HepG2 (cell line): Measurements from ENCODE around the gene GLIS2. TPM values are rescaled to one million over a fixed set of nuclear protein-coding genes. Genes with fewer than 3 reads are reported as not detected.

Source experiments
- ATAC-seq: fragments of 200-7000 bp; cut with Tn5 transposase; 3 replicates; pipeline ENCODE4 v1.9.1; 2020; ENCODE audit warnings: mild to moderate bottlenecking, moderate library complexity
- BruUV-seq: library from RNA; stranded (reverse); fragments of 400-500 nt; replicated peaks from 2 replicates; lab custom pipeline; 2021; lab: Mats Ljungman, UMichigan
- CTCF ChIA-PET: fragments of 300-600 bp; formaldehyde crosslinking; extraction: SDS; loops from one replicate; lab custom pipeline; 2021; ENCODE audit warnings: low total read pairs, inconsistent platforms, low intra/inter-chr PET ratio; lab: Yijun Ruan, JAX
- POLR2A ChIA-PET: fragments of 350-600 bp; sonication (Branson Sonifier 250); formaldehyde crosslinking; loops from one replicate; lab custom pipeline; 2020; ENCODE audit warnings: antibody characterized with exemption, inconsistent platforms; lab: Yijun Ruan, JAX
- DNase-seq: peaks from one replicate; pipeline ENCODE4 v3.0.0-alpha.2; 2015; ENCODE audit warnings: low spot score
- FAIRE-seq: peaks from 3 replicates; lab custom pipeline; 2011; peaks lifted over from hg19 to GRCh38; lab: Jason Lieb, UNC
- H2AFZ ChIP-seq: one replicate; pipeline ENCODE4 v1.6.1; 2011; ENCODE audit warnings: low read length, inconsistent platforms
- H3K27ac ChIP-seq: fragments of 300-600 bp; 3 replicates; pipeline ENCODE4 v1.8.0; 2011; ENCODE audit warnings: mixed run types, mild to moderate bottlenecking, mixed read lengths, low read length, inconsistent platforms; ENCODE audit not compliant: insufficient read depth; ENCODE audit errors: extremely low read length
- H3K27me3 ChIP-seq, 2 experiments: fragments of 200-600 bp in 1 of 2; 2 replicates in 1 of 2; 3 replicates in 1 of 2; pipeline versions ENCODE4 v1.6.0 to v1.8.0; 2011; ENCODE audit warnings: low read length in 2 of 2, mild to moderate bottlenecking in 2 of 2, moderate library complexity in 2 of 2, inconsistent platforms in 1 of 2; ENCODE audit not compliant: insufficient read depth in 2 of 2, control insufficient read depth in 1 of 2
- H3K36me3 ChIP-seq, 2 experiments: fragments of 200-600 bp in 1 of 2; replicated peaks in 1 of 2; 2 replicates in 1 of 2; 3 replicates in 1 of 2; pipeline versions ENCODE4 v1.5.1 to v1.8.0; 2011; ENCODE audit warnings: low read length in 2 of 2, inconsistent platforms in 1 of 2; ENCODE audit not compliant: insufficient read depth in 2 of 2, control insufficient read depth in 1 of 2
- H3K4me1 ChIP-seq: 2 replicates; pipeline ENCODE4 v1.5.1; 2012; ENCODE audit warnings: low read length, inconsistent platforms; ENCODE audit not compliant: insufficient read depth
- H3K4me2 ChIP-seq: 2 replicates; pipeline ENCODE4 v1.6.0; 2011; ENCODE audit warnings: low read depth, low read length, inconsistent platforms
- H3K4me3 ChIP-seq, 3 experiments: fragments of 200-600 bp in 1 of 3; sonication (generic), shearing (Covaris generic) in 1 of 3; replicated peaks in 1 of 3; 2 replicates each; pipeline ENCODE4 v1.5.1; 2011 to 2016; ENCODE audit warnings: low read length in 3 of 3, inconsistent platforms in 2 of 3, low read depth in 2 of 3, mild to moderate bottlenecking in 2 of 3, control low read depth in 1 of 3, mixed read lengths in 1 of 3; ENCODE audit not compliant: insufficient read depth in 1 of 3
- H3K79me2 ChIP-seq: one replicate; pipeline ENCODE4 v1.6.1; 2011; ENCODE audit warnings: low read length, inconsistent platforms; ENCODE audit not compliant: insufficient read depth
- H3K9ac ChIP-seq: 2 replicates; pipeline ENCODE4 v1.6.0; 2011; ENCODE audit warnings: mild to moderate bottlenecking, low read depth, low read length, inconsistent platforms; ENCODE audit not compliant: insufficient read depth
- H3K9me3 ChIP-seq: 2 replicates; pipeline ENCODE4 v1.5.1; 2012; ENCODE audit warnings: mild to moderate bottlenecking, low read length
- H4K20me1 ChIP-seq: 2 replicates; pipeline ENCODE4 v1.6.0; 2011; ENCODE audit warnings: inconsistent platforms, mild to moderate bottlenecking, low read length, moderate library complexity; ENCODE audit not compliant: insufficient read depth
- DDIT3 ChIP-seq: sonication (generic); formaldehyde crosslinking; IDR thresholded peaks from 2 replicates; pipeline ENCODE4 v1.4.0; 2020; ENCODE audit warnings: mild to moderate bottlenecking, missing genetic modification reagents
- JUNB ChIP-seq: sonication (generic); formaldehyde crosslinking; IDR thresholded peaks from 2 replicates; pipeline ENCODE4 v1.8.0; 2022; ENCODE audit warnings: missing genetic modification reagents, mild to moderate bottlenecking, borderline replicate concordance
- NBN ChIP-seq: fragments of 450-650 bp; conservative IDR thresholded peaks from 2 replicates; pipeline ENCODE4 v1.6.1; 2017
- SKIL ChIP-seq: sonication (generic); formaldehyde crosslinking; IDR thresholded peaks from 2 replicates; pipeline ENCODE4 v1.8.0; 2022; ENCODE audit warnings: missing genetic modification reagents, mild to moderate bottlenecking, moderate library complexity, borderline replicate concordance
- SOX5 ChIP-seq: IDR thresholded peaks from 2 replicates; pipeline ENCODE4 v1.6.1; 2016; ENCODE audit warnings: borderline replicate concordance
- TBL1XR1 ChIP-seq: fragments of 150-350 bp; IDR thresholded peaks from 2 replicates; pipeline ENCODE4 v1.6.1; 2014; ENCODE audit warnings: borderline replicate concordance, low read length; ENCODE audit not compliant: partially characterized antibody
- UBTF ChIP-seq: sonication (generic); formaldehyde crosslinking; IDR thresholded peaks from 2 replicates; pipeline ENCODE4 v1.4.0; 2020; ENCODE audit warnings: mild to moderate bottlenecking, missing genetic modification reagents
- ZBTB14 ChIP-seq: sonication (generic); formaldehyde crosslinking; IDR thresholded peaks from 2 replicates; pipeline ENCODE4 v1.4.0; 2020; ENCODE audit warnings: missing genetic modification reagents
- ZEB1 ChIP-seq: IDR thresholded peaks from 2 replicates; pipeline ENCODE4 v1.6.1; 2012; ENCODE audit warnings: mild to moderate bottlenecking, low read depth, inconsistent platforms; ENCODE audit not compliant: insufficient replicate concordance
- ZFP1 ChIP-seq: IDR thresholded peaks from 2 replicates; pipeline ENCODE4 v1.6.1; 2016
- ZNF138 ChIP-seq: sonication (generic); formaldehyde crosslinking; IDR thresholded peaks from 2 replicates; pipeline ENCODE4 v1.5.0; 2020; ENCODE audit warnings: mild to moderate bottlenecking, low read depth, missing genetic modification reagents
- ZNF678 ChIP-seq: sonication (generic); formaldehyde crosslinking; IDR thresholded peaks from 2 replicates; pipeline ENCODE4 v1.4.0; 2020; ENCODE audit warnings: mild to moderate bottlenecking, missing genetic modification reagents
- ZNF776 ChIP-seq: sonication (generic); formaldehyde crosslinking; IDR thresholded peaks from 2 replicates; pipeline ENCODE4 v1.4.0; 2020; ENCODE audit warnings: mild to moderate bottlenecking, missing genetic modification reagents
- ZSCAN29 ChIP-seq: sonication (generic); formaldehyde crosslinking; conservative IDR thresholded peaks from 2 replicates; pipeline ENCODE4 v1.4.0; 2020; ENCODE audit warnings: mild to moderate bottlenecking, missing genetic modification reagents
- WGBS: methylation state at CpG from one replicate; pipeline ENCODE4 v1.1.6; 2017; ENCODE audit warnings: low lambda C conversion rate; 5-methylcytosine and 5-hydroxymethylcytosine counted together
- in situ Hi-C: cut with HindIII; loops from 2 replicates; pipeline ENCODE4 v1.10.0; 2017; ENCODE audit warnings: low pct_unique_long_range_greater_than_20kb; ENCODE audit not compliant: extremely low pct_ligation_motif_present
- intact Hi-C: fragments of 100-400 bp; cut with micrococcal nuclease; formaldehyde crosslinking; loops from one replicate; pipeline ENCODE4 v1.10.0; 2022; ENCODE audit not compliant: unreplicated experiment
- polyA plus RNA-seq, 8 experiments: library from polyadenylated mRNA; depleted of rRNA in 3 of 8; stranded (reverse) in 7 of 8; unstranded in 1 of 8; fragments of >200 nt; fragmentation: Illumina TruSeq in 4 of 8; extraction: Trizol in 4 of 8; gene quantifications; 2 replicates each; pipeline versions ENCODE4 v1.2.1 to v1.2.3, GENCODE V29; 2011 to 2016; ENCODE audit warnings: low read depth in 4 of 8, missing spikeins in 1 of 8, mixed read lengths in 1 of 8; ENCODE audit not compliant: insufficient read depth in 1 of 8
- total RNA-seq, 5 experiments: library from RNA; depleted of rRNA; stranded (reverse); fragments of >200 nt; fragmentation: Illumina TruSeq; extraction: Trizol; gene quantifications; 2 replicates each; pipeline ENCODE4 v1.2.3, GENCODE V29; 2016; ENCODE audit warnings: low read depth in 1 of 5

The GLIS2 gene
- total and polyA plus RNA-seq, 2 of the 13 experiments (the other 11 are each of a cell fraction or from before 2014, with no cell fraction given): 0.28 to 0.29 TPM

GRCh38 chr16:4301177-4301576 is 14.7 kb upstream of the GLIS2 start:
- Histone ChIP-seq H3K4me3 (no peak overlapping the region), H4K20me1 (no peaks in the 10 kb centered on the region), H3K36me3 (no peaks in the 10 kb centered on the region), H3K27me3 (peaks cover 2 to 10% of the 10 kb centered on the region in 2 experiments; a peak in 2 of 5 replicates), H3K4me1 (peaks cover 17% of the 10 kb centered on the region), H3K9me3 (no peaks in the 10 kb centered on the region), H3K9ac (no peak overlapping the region), H3K27ac (no peak overlapping the region), H3K4me2 (no peak overlapping the region), H3K79me2 (no peaks in the 10 kb centered on the region), H2AFZ (no peak overlapping the region)
- ATAC-seq (no peak), DNase-seq (no peak), FAIRE-seq (no peak)
- in situ Hi-C loops (no loop called here), intact Hi-C loops (no loop called here)
- 89% methylated on average over 4 of the region's 4 CpGs for WGBS
- TF ChIP-seq ZNF138 (CRISPR knock-in tag): no peak
- TF ChIP-seq ZBTB14 (CRISPR knock-in tag): no peak
- TF ChIP-seq DDIT3 (CRISPR knock-in tag): no peak
- POLR2A ChIA-PET: no interaction called here
- BruUV-seq: no TSS peak
- CTCF ChIA-PET: no interaction called here

GRCh38 chr16:4301968-4302367 is 13.9 kb upstream of the GLIS2 start:
- intact Hi-C loops (no loop called here), in situ Hi-C loops (no loop called here)
- H3K9me3 ChIP-seq: no peaks in the 10 kb centered on the region
- WGBS: 81% methylated on average over 6 of the region's 6 CpGs
- H3K27me3 ChIP-seq: peaks cover 2 to 14% of the 10 kb centered on the region in 2 experiments; a peak in 2 of 5 replicates
- H3K36me3 ChIP-seq: no peaks in the 10 kb centered on the region
- H3K4me1 ChIP-seq: peaks cover 25% of the 10 kb centered on the region
- peaks cover 3% of the 10 kb centered on the region for H3K79me2 ChIP-seq
- no peak for ATAC-seq
- no peak overlapping the region for H3K4me3 ChIP-seq
- H2AFZ ChIP-seq: no peak overlapping the region
- no peak for FAIRE-seq
- no peaks in the 10 kb centered on the region for H4K20me1 ChIP-seq
- no TSS peak for BruUV-seq
- ChIA-PET CTCF (no interaction called here), POLR2A (no interaction called here)
- TF ChIP-seq ZFP1 (no peak), NBN (no peak), UBTF (CRISPR knock-in tag) (no peak), ZNF678 (no peak), SOX5 (CRISPR knock-in tag) (no peak), ZSCAN29 (CRISPR knock-in tag) (no peak), ZEB1 (no peak), JUNB (CRISPR knock-in tag) (no peak), TBL1XR1 (no peak), SKIL (no peak), ZNF776 (no peak)
- H3K9ac ChIP-seq: no peak overlapping the region
- H3K27ac ChIP-seq: no peak overlapping the region
- no peak for DNase-seq
- H3K4me2 ChIP-seq: no peak overlapping the region
